GM23338 (cell line): ENCODE measurements around the gene FOXK2. TPM values are rescaled to one million over a fixed set of nuclear protein-coding genes. Genes with fewer than 3 reads are reported as not detected.

Experiments
- ATAC-seq: fragments of 200-7000 bp; cut with Tn5 transposase; 3 replicates; pipeline ENCODE4 v1.9.1; 2020
- DNase-seq: peaks from one replicate; pipeline ENCODE4 v3.0.0-alpha.2; 2015; ENCODE audit warnings: low spot score
- H2AFZ ChIP-seq: fragments of 200-600 bp; sonication (generic); 2 replicates; pipeline ENCODE4 v1.8.0; 2016; ENCODE audit warnings: antibody characterized with exemption, mild to moderate bottlenecking, moderate library complexity
- H3F3A ChIP-seq: fragments of 200-600 bp; sonication (generic); replicated peaks from 2 replicates; pipeline ENCODE4 v1.8.0; 2017; ENCODE audit warnings: antibody characterized with exemption, mixed run types, low read depth
- H3K27ac ChIP-seq: fragments of 200-600 bp; sonication (generic); 2 replicates; pipeline ENCODE4 v1.6.1; 2016; ENCODE audit warnings: low read depth
- H3K27me3 ChIP-seq: fragments of 200-600 bp; sonication (generic); 2 replicates; pipeline ENCODE4 v1.8.0; 2016; ENCODE audit warnings: mild to moderate bottlenecking, mixed run types, moderate library complexity; ENCODE audit not compliant: insufficient read depth
- H3K36me3 ChIP-seq: fragments of 200-600 bp; sonication (generic); 2 replicates; pipeline ENCODE4 v1.8.0; 2016; ENCODE audit warnings: mild to moderate bottlenecking; ENCODE audit not compliant: insufficient read depth
- H3K4me1 ChIP-seq: fragments of 200-600 bp; sonication (generic); 2 replicates; pipeline ENCODE4 v1.8.0; 2016; ENCODE audit warnings: mild to moderate bottlenecking, moderate library complexity; ENCODE audit not compliant: insufficient read depth
- H3K4me2 ChIP-seq: fragments of 200-600 bp; sonication (generic); 2 replicates; pipeline ENCODE4 v1.7.1; 2017; ENCODE audit warnings: mixed run types
- H3K4me3 ChIP-seq: fragments of 200-600 bp; sonication (generic); 2 replicates; pipeline ENCODE4 v1.6.1; 2016; ENCODE audit warnings: mixed run types
- H3K79me2 ChIP-seq: fragments of 200-600 bp; sonication (generic); replicated peaks from 2 replicates; pipeline ENCODE4 v1.8.0; 2017; ENCODE audit warnings: mild to moderate bottlenecking; ENCODE audit not compliant: insufficient read depth
- H3K9me2 ChIP-seq: fragments of 200-600 bp; sonication (generic); 2 replicates; pipeline ENCODE4 v1.8.0; 2017; ENCODE audit not compliant: insufficient read depth
- H4K20me1 ChIP-seq: fragments of 200-600 bp; sonication (generic); replicated peaks from 2 replicates; pipeline ENCODE4 v1.8.0; 2017; ENCODE audit warnings: mild to moderate bottlenecking; ENCODE audit not compliant: insufficient read depth
- H3K27ac Mint-ChIP-seq: 2 replicates; pipeline ENCODE4 v1.8.0; 2020; ENCODE audit warnings: inconsistent platforms, mild to moderate bottlenecking, moderate library complexity, mixed read lengths
- H3K27me3 Mint-ChIP-seq: 3 replicates; pipeline ENCODE4 v1.8.0; 2022; ENCODE audit warnings: low read depth, mild to moderate bottlenecking, moderate library complexity, mixed read lengths, inconsistent platforms; ENCODE audit not compliant: insufficient read depth, poor library complexity
- H3K36me3 Mint-ChIP-seq: 3 replicates; pipeline ENCODE4 v1.8.0; 2021; ENCODE audit warnings: low read depth, mild to moderate bottlenecking, inconsistent platforms, moderate library complexity, mixed read lengths
- H3K4me1 Mint-ChIP-seq: 3 replicates; pipeline ENCODE4 v1.8.0; 2020; ENCODE audit warnings: mild to moderate bottlenecking, inconsistent platforms, mixed read lengths
- H3K4me3 Mint-ChIP-seq: 3 replicates; pipeline ENCODE4 v1.8.0; 2021; ENCODE audit warnings: moderate library complexity, mild to moderate bottlenecking, inconsistent platforms, mixed read lengths
- H3K9me3 Mint-ChIP-seq: 3 replicates; pipeline ENCODE4 v1.8.0; 2020; ENCODE audit warnings: moderate library complexity, mild to moderate bottlenecking, inconsistent platforms, mixed read lengths
- EZH2phosphoT487 ChIP-seq: fragments of 200-600 bp; sonication (generic); IDR thresholded peaks from one replicate; pipeline ENCODE4 v1.8.1; 2018; ENCODE audit warnings: antibody characterized with exemption; ENCODE audit not compliant: unreplicated experiment
- JUNB ChIP-seq: IDR thresholded peaks from one replicate; pipeline ENCODE4 v1.6.1; 2016; ENCODE audit warnings: antibody characterized with exemption; ENCODE audit not compliant: unreplicated experiment
- NANOG ChIP-seq: IDR thresholded peaks from 2 replicates; pipeline ENCODE4 v1.6.1; 2016; ENCODE audit warnings: antibody characterized with exemption, borderline replicate concordance
- ZNF331 ChIP-seq: fragments of 250-450 bp; sonication (Bioruptor Pico); IDR thresholded peaks from 2 replicates; pipeline ENCODE4 v1.5.0; 2020; ENCODE audit warnings: low read depth, mild to moderate bottlenecking, moderate library complexity
- polyA plus RNA-seq: library from polyadenylated mRNA; unstranded; fragments of >200 nt; fragmentation: Nextera tagmentation; extraction: Ambion mirVana; gene quantifications from 2 replicates; pipeline ENCODE4 v1.2.1, GENCODE V29; 2016
- total RNA-seq: library from RNA; depleted of rRNA; stranded (reverse); fragments of >200 nt; shearing (Covaris generic); gene quantifications from 2 replicates; pipeline ENCODE4 v1.2.3, GENCODE V29; 2014
- TF ChIP-seq, protein P1 (sequence below): IDR thresholded peaks from 2 replicates; pipeline ENCODE4 v1.6.1; 2016; ENCODE audit warnings: antibody characterized with exemption
- TF ChIP-seq, protein P2 (sequence below): IDR thresholded peaks from one replicate; pipeline ENCODE4 v1.6.1; 2018; ENCODE audit warnings: antibody characterized with exemption; ENCODE audit not compliant: unreplicated experiment
- TF ChIP-seq, protein P3 (sequence below): fragments of 250-450 bp; sonication (Bioruptor Pico); IDR thresholded peaks from 2 replicates; pipeline ENCODE4 v1.5.0; 2020; ENCODE audit warnings: mild to moderate bottlenecking, moderate library complexity

The FOXK2 gene
- total and polyA plus RNA-seq, 2 experiments from 2014 or later, result 12.3 to 66.0 TPM

DNA sequence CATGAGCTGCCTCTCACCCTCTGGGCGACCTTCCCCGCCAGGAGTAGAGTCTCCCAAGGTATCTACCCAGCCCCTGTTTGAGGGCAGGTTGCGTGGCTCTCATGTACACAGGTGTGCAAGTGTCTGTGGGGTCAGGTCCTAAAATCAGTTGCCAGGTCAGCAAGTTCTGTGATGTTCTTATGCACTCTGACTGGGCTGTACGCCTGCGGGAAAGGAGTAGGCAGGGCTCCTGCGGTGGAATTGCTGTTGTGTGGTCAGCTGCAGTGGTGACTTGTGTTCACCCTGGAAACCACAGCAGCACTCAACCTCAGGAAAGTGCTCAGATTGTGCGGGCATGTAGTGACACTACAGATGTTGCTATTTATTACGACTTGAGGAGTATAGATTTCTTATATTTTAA, 41.6 kb upstream of the FOXK2 start:
- Histone ChIP-seq H3K36me3 (no peaks in the 10 kb centered on the region), H3K27me3 (no peaks in the 10 kb centered on the region), H4K20me1 (no peaks in the 10 kb centered on the region; the same call in 1 of the 2 replicates), H3K4me3 (no peak overlapping the region), H3K9me2 (no peaks in the 10 kb centered on the region), H3K79me2 (no peaks in the 10 kb centered on the region), H3K27ac (no peak overlapping the region), H2AFZ (no peak overlapping the region), H3F3A (no peaks in the 10 kb centered on the region), H3K4me2 (no peak overlapping the region), H3K4me1 (no peaks in the 10 kb centered on the region)
- DNase-seq, result no peak
- H3K27me3 Mint-ChIP-seq, result peaks cover 2% of the 10 kb centered on the region
- H3K4me1 Mint-ChIP-seq, result no peaks in the 10 kb centered on the region
- H3K36me3 Mint-ChIP-seq, result peaks cover 43% of the 10 kb centered on the region
- no peak overlapping the region for H3K27ac Mint-ChIP-seq
- no peaks in the 10 kb centered on the region for H3K9me3 Mint-ChIP-seq
- H3K4me3 Mint-ChIP-seq, result no peak overlapping the region
- no peak for TF ChIP-seq ZNF331 (CRISPR knock-in tag)
- TF ChIP-seq, protein P1, sequence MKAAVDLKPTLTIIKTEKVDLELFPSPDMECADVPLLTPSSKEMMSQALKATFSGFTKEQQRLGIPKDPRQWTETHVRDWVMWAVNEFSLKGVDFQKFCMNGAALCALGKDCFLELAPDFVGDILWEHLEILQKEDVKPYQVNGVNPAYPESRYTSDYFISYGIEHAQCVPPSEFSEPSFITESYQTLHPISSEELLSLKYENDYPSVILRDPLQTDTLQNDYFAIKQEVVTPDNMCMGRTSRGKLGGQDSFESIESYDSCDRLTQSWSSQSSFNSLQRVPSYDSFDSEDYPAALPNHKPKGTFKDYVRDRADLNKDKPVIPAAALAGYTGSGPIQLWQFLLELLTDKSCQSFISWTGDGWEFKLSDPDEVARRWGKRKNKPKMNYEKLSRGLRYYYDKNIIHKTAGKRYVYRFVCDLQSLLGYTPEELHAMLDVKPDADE, result no peak
- TF ChIP-seq, protein P2, sequence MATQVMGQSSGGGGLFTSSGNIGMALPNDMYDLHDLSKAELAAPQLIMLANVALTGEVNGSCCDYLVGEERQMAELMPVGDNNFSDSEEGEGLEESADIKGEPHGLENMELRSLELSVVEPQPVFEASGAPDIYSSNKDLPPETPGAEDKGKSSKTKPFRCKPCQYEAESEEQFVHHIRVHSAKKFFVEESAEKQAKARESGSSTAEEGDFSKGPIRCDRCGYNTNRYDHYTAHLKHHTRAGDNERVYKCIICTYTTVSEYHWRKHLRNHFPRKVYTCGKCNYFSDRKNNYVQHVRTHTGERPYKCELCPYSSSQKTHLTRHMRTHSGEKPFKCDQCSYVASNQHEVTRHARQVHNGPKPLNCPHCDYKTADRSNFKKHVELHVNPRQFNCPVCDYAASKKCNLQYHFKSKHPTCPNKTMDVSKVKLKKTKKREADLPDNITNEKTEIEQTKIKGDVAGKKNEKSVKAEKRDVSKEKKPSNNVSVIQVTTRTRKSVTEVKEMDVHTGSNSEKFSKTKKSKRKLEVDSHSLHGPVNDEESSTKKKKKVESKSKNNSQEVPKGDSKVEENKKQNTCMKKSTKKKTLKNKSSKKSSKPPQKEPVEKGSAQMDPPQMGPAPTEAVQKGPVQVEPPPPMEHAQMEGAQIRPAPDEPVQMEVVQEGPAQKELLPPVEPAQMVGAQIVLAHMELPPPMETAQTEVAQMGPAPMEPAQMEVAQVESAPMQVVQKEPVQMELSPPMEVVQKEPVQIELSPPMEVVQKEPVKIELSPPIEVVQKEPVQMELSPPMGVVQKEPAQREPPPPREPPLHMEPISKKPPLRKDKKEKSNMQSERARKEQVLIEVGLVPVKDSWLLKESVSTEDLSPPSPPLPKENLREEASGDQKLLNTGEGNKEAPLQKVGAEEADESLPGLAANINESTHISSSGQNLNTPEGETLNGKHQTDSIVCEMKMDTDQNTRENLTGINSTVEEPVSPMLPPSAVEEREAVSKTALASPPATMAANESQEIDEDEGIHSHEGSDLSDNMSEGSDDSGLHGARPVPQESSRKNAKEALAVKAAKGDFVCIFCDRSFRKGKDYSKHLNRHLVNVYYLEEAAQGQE, result no peak
- no peak for TF ChIP-seq NANOG
- ATAC-seq, result no peak

DNA sequence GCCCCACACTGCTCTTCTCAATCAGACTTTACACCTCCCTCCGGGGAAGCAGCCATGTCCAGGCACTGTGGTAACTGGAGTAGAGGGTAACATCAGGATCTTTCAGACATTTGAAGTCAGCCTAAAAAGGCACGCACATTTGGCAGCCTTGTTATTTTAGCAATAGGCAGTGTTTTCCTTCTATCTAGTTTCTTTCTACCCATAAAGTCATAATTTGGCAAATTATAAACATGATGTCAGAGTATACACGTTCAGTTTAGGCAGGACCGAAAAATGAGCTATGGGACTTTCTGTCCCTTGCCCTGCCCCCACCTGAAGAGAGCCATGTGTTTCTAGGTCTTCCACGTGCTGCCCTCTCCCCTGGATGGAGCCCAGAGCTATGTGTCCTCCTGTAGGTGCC, 39.9 kb upstream of the FOXK2 start:
- no peak overlapping the region for H3K4me3 Mint-ChIP-seq
- no peaks in the 10 kb centered on the region for H3K9me2 ChIP-seq
- H3K79me2 ChIP-seq, result no peaks in the 10 kb centered on the region
- H3F3A ChIP-seq, result no peaks in the 10 kb centered on the region
- no peak for ATAC-seq
- TF ChIP-seq EZH2phosphoT487 (no peak), ZNF331 (CRISPR knock-in tag) (no peak), JUNB (no peak)
- H3K36me3 Mint-ChIP-seq, result peaks cover 45% of the 10 kb centered on the region
- H3K4me1 Mint-ChIP-seq, result no peaks in the 10 kb centered on the region
- peaks cover 2% of the 10 kb centered on the region for H3K27me3 Mint-ChIP-seq
- H3K4me1 ChIP-seq, result no peaks in the 10 kb centered on the region
- H3K4me2 ChIP-seq, result no peak overlapping the region
- H4K20me1 ChIP-seq, result no peaks in the 10 kb centered on the region; the same call in 1 of the 2 replicates
- H3K9me3 Mint-ChIP-seq, result no peaks in the 10 kb centered on the region
- H3K27ac Mint-ChIP-seq, result no peak overlapping the region
- H3K36me3 ChIP-seq, result no peaks in the 10 kb centered on the region
- DNase-seq, result no peak
- H3K27me3 ChIP-seq, result no peaks in the 10 kb centered on the region
- no peak overlapping the region for H3K4me3 ChIP-seq
- H3K27ac ChIP-seq, result no peak overlapping the region
- H2AFZ ChIP-seq, result no peak overlapping the region

DNA sequence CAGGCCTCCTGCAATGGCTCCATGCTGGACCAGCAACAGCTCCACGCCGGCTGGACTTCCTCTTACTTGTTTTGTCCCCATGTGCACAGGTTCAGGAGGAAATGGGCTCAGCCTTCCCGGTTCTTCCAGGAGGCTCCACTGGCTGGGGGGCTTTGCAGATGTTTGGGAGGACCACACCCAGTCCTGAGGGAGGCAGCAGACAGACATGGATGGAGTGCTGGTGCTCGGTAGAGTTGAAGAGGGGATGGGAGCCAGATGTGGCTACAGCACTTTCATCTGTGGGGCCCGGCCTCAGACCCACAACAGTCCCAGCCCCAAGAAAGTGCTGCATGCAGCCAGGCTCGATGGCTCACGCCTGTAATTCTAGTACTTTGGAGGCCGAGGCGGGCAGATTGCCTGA, 39.2 kb upstream of the FOXK2 start:
- H3K4me3 ChIP-seq, result no peak overlapping the region
- H3F3A ChIP-seq, result no peaks in the 10 kb centered on the region
- ATAC-seq (no peak), DNase-seq (no peak)
- no peaks in the 10 kb centered on the region for H3K9me2 ChIP-seq
- no peaks in the 10 kb centered on the region for H3K27me3 ChIP-seq
- H3K9me3 Mint-ChIP-seq, result no peaks in the 10 kb centered on the region
- no peak overlapping the region for H2AFZ ChIP-seq
- peaks cover 47% of the 10 kb centered on the region for H3K36me3 Mint-ChIP-seq
- no peaks in the 10 kb centered on the region for H3K4me1 Mint-ChIP-seq
- H3K79me2 ChIP-seq, result no peaks in the 10 kb centered on the region
- H3K27me3 Mint-ChIP-seq, result peaks cover 1% of the 10 kb centered on the region
- H4K20me1 ChIP-seq, result no peaks in the 10 kb centered on the region; the same call in 1 of the 2 replicates
- no peak overlapping the region for H3K27ac Mint-ChIP-seq
- no peak overlapping the region for H3K4me3 Mint-ChIP-seq
- H3K4me2 ChIP-seq, result no peak overlapping the region
- H3K4me1 ChIP-seq, result no peaks in the 10 kb centered on the region
- no peak overlapping the region for H3K27ac ChIP-seq
- H3K36me3 ChIP-seq, result no peaks in the 10 kb centered on the region
- TF ChIP-seq, protein P3, sequence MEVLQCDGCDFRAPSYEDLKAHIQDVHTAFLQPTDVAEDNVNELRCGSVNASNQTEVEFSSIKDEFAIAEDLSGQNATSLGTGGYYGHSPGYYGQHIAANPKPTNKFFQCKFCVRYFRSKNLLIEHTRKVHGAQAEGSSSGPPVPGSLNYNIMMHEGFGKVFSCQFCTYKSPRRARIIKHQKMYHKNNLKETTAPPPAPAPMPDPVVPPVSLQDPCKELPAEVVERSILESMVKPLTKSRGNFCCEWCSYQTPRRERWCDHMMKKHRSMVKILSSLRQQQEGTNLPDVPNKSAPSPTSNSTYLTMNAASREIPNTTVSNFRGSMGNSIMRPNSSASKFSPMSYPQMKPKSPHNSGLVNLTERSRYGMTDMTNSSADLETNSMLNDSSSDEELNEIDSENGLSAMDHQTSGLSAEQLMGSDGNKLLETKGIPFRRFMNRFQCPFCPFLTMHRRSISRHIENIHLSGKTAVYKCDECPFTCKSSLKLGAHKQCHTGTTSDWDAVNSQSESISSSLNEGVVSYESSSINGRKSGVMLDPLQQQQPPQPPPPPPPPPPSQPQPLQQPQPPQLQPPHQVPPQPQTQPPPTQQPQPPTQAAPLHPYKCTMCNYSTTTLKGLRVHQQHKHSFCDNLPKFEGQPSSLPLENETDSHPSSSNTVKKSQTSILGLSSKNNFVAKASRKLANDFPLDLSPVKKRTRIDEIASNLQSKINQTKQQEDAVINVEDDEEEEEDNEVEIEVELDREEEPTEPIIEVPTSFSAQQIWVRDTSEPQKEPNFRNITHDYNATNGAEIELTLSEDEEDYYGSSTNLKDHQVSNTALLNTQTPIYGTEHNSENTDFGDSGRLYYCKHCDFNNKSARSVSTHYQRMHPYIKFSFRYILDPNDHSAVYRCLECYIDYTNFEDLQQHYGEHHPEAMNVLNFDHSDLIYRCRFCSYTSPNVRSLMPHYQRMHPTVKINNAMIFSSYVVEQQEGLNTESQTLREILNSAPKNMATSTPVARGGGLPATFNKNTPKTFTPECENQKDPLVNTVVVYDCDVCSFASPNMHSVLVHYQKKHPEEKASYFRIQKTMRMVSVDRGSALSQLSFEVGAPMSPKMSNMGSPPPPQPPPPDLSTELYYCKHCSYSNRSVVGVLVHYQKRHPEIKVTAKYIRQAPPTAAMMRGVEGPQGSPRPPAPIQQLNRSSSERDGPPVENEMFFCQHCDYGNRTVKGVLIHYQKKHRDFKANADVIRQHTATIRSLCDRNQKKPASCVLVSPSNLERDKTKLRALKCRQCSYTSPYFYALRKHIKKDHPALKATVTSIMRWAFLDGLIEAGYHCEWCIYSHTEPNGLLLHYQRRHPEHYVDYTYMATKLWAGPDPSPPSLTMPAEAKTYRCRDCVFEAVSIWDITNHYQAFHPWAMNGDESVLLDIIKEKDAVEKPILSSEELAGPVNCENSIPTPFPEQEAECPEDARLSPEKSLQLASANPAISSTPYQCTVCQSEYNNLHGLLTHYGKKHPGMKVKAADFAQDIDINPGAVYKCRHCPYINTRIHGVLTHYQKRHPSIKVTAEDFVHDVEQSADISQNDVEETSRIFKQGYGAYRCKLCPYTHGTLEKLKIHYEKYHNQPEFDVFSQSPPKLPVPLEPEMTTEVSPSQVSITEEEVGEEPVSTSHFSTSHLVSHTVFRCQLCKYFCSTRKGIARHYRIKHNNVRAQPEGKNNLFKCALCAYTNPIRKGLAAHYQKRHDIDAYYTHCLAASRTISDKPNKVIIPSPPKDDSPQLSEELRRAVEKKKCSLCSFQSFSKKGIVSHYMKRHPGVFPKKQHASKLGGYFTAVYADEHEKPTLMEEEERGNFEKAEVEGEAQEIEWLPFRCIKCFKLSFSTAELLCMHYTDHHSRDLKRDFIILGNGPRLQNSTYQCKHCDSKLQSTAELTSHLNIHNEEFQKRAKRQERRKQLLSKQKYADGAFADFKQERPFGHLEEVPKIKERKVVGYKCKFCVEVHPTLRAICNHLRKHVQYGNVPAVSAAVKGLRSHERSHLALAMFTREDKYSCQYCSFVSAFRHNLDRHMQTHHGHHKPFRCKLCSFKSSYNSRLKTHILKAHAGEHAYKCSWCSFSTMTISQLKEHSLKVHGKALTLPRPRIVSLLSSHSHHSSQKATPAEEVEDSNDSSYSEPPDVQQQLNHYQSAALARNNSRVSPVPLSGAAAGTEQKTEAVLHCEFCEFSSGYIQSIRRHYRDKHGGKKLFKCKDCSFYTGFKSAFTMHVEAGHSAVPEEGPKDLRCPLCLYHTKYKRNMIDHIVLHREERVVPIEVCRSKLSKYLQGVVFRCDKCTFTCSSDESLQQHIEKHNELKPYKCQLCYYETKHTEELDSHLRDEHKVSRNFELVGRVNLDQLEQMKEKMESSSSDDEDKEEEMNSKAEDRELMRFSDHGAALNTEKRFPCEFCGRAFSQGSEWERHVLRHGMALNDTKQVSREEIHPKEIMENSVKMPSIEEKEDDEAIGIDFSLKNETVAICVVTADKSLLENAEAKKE (CRISPR knock-in tag), result no peak
